HTERT RPE-1 (cell line): ENCODE results near the gene ATG7.
"Not testable (repeated sequence)": the region's sequence is repeated elsewhere in the genome, so short reads cannot be mapped to it uniquely, and the experiment has no call there.

Experiments
- in situ Hi-C: fragments of 300-500 bp; cut with MboI; formaldehyde crosslinking; loops from 4 replicates; pipeline ENCODE4 v1.14.3; 2020; ENCODE audit warnings: low sequenced_read_pairs

ATG7 gene

GRCh38 chr3:11384074-11384473 is 111.9 kb downstream of the ATG7 start:
- in situ Hi-C loops, result no loop called here

GRCh38 chr3:11385326-11385725 is 113.1 kb downstream of the ATG7 start:
- in situ Hi-C loops, result no loop called here

DNA sequence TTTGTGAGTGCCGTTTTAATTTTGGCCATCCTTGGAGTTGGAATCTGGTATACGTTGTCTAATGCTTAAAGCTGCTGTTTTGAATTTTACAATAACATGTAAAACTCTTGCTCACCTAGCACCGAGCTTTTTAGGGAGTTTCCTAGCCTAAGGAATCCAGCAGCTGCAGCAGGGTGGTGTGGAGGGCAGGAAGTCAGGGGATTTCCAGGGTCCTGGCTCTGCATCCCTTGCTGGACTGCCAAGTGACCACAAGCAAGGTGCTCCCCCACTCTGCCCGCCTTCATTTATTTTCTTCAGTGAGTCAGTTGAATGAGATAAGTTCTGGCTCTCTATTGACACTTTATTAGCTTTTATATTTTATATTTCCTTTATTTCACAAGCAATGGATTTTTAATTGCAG is 113.7 kb downstream of the ATG7 start:
- in situ Hi-C loops, result no loop called here

- in situ Hi-C loops, result no loop called here
These were observed 114.4 kb downstream of the ATG7 start for GRCh38 chr3:11386465-11387113.

GRCh38 chr3:11389386-11390268 is 117.4 kb downstream of the ATG7 start:
- in situ Hi-C loops, result no loop called here

DNA sequence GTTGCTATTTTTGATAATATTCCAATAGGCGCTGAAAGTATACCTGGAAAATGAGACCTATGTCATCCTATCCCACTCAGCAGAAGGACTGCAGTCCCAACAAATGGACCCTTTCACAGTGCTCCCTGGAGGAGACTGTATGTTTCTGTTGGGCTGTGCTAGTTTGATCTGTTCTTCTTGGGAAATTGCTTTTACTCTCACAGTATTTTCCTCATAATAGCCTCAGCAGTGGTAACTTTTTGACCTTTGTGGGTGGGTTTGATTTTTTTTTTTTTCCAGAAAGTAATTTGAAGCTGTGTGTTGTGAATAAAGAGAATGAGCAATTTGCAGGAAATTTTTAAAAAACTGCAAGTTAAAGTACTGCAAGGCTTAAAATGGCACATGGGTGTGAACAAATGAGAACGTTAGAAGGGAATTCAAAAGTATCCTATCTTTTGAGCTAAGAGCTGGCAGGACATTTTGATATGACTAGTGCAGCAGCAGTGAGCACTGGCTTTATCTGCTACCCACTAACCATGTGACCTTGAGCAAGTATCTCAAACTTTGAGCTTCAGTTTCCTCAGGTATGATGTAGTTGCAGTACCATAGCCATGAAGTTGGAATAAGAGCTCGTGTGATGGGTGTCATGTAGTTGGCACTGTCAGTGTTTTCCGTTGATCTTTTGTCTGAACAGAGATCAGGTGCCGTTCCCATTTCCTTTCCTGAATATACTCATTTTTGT is 118.4 kb downstream of the ATG7 start:
- in situ Hi-C loops, result no loop called here

- in situ Hi-C loops, result no loop called here
These were observed 119.1 kb downstream of the ATG7 start for GRCh38 chr3:11391174-11391879.

DNA sequence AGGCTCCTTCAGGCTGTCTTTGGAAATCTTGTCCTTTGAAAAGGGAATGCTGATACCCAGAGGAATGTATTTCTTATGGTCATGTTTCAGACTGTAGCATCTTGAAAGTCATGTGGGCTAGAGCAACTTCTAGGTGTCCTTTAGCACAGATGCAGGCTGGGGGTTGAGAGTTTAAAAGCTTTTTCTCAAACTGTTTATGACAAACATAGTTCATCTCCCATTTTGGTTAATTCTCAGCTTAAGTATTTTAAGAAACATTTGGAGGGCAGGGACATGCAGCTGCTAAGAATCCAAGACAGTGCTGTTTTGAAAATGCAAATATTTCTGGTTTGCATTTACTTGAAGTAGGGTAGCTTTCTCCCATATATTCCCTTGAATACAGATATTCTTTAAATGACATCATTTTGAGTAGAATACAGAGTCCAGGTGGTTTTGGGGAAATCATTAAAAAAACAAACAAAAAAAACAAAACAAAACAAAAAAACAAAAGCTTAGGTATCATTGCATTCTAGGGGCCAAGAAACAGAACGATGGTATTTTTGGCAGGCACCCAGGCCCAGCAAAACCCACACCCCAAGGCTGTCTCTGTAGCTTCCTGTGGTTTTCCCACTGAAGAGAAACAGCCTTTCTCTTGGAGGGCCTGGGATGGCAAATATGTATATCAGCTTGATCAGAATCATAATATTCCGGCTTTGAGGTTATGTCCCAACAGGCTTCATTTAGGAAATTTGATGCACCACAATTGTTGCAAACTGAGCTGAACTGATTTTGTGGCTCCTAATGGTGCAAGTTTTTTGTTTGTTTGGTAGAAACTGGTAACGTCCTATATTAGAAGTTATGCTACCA is 120.0 kb downstream of the ATG7 start:
- in situ Hi-C loops, result no loop called here

DNA sequence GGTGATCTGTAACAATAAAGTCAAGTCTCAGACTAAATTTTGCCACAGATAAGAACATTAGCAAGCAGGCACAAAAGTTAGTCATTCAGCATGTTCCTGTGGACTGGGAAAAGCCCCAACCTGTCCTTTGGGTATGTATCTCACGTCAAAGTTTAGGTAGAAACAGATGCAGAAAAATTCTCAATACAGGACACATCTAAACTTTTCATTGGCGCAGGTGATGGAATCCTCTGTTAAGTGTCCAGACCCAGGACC is 120.6 kb downstream of the ATG7 start:
- in situ Hi-C loops, result no loop called here

GRCh38 chr3:11393401-11393800 is 121.2 kb downstream of the ATG7 start:
- in situ Hi-C loops, result no loop called here

GRCh38 chr3:11394392-11394791 is 122.2 kb downstream of the ATG7 start:
- in situ Hi-C loops, result no loop called here

DNA sequence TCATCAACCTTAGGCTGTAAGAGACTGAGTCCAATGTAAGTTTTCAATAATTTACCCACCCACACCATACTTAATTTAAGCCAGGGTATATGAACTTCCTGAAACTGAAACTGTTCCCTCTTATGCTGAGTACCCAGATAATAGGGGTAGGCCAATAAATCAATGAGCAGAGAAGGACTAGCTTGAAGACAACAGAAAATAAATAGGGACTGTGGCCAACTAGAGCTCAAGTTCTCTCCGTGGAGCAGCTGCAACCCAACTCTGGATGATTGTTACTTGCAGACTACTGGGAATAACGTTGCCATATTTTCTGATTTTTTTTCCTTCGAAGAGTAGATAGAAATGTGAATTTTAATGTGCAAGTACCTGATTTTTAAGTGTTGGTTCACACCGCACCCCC is 128.0 kb downstream of the ATG7 start:
- in situ Hi-C loops, result no loop called here

DNA sequence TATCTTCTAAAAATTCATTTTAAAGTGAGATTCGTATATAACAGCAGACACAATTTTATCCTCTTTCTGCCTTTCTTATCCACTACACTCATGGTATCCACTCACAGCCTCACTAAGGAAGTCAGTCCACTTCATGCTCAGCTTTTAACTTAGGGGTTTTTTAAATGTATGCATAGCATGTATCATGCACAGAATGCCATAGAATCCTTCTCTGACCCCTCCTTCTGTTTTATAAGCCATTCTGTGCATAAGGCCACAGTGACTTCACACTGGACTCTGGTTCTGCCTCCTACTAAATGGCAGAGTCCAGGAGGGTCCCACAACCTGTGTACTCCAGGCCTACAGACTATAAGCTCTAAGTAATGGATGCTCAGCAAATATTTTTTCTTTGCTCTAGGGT is 129.2 kb downstream of the ATG7 start:
- in situ Hi-C loops, result no loop called here

DNA sequence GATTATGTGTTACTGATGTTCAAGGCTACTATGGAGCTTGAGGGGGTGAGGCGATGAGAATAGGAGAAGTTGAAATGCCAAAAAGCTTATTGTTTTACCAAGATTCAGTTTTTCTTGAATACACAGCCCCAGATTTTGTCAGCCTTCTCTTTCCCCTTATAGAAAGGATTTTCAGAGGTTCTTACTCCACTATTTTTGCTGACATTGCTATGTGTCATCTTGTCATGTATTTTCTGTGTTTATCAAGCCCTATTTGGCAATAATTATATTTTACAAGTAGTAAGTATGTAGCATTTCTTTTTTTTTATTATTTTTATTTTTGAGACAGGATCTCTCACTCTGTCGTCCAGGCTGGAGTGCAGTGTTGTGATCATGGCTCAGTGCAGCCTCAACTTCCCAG is 133.1 kb downstream of the ATG7 start:
- in situ Hi-C loops, result no loop called here

DNA sequence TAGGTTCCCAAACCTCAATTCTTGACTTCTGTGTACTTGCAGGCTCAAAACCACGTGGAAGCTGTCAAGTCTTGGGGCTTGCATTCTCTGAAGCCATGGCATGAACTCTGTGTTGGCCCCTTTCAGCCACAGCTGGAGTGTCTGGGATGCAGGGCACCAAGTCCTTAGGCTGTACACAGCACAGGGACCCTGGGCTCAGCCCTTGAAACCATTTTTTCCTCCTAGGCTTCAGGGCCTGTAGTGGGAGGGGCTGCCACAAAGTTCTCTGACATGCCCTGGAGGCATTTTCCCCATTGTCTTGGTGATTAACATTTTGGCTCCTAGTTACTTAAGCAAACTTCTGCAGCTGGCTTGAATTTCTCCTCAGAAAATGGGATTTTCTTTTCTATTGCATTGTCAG is 135.4 kb downstream of the ATG7 start:
- in situ Hi-C loops, result no loop called here

- in situ Hi-C loops, result not testable (repeated sequence)
These were observed 136.2 kb downstream of the ATG7 start for GRCh38 chr3:11408324-11408859.

- in situ Hi-C loops, result no loop called here
These were observed 138.4 kb downstream of the ATG7 start for GRCh38 chr3:11410564-11410963.

DNA sequence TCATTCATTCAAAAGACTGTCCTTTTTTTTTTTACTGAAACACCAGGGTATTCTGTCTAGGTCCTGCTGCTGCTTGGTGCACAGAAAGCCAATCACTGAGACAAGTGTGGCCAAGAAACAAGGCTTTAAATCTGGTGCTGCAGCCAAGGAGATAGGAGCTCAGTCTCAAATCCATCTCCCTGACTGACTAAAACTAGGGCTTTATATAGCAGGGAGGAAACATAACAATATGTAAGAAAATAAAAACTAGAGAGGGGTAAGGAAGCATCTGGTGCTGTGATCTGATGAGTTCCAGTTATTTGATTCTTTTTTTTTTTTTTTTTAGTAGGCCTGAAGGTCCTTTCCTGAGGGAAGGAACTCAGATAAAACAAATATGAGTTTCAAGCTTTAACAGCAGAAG is 139.8 kb downstream of the ATG7 start:
- in situ Hi-C loops, result no loop called here

DNA sequence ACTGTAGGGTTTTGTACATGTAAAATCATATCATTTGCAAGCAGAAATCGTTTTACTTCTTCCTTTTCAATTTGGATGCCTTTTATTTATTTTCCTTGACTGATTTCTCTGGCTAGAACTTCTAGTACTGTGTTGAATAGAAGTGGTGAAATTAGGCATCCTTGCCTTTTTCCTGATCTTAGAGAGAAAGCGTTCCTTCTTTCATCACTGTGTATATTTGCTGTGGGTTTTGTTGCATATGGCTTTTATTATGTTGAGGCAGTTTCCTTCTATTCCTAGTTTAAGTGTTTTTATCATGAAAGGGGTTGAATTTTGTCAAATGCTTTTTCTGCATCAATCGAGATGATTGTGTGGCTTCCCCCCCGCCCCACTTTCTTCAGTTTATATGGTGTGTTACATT is 140.9 kb downstream of the ATG7 start:
- in situ Hi-C loops, result no loop called here

DNA sequence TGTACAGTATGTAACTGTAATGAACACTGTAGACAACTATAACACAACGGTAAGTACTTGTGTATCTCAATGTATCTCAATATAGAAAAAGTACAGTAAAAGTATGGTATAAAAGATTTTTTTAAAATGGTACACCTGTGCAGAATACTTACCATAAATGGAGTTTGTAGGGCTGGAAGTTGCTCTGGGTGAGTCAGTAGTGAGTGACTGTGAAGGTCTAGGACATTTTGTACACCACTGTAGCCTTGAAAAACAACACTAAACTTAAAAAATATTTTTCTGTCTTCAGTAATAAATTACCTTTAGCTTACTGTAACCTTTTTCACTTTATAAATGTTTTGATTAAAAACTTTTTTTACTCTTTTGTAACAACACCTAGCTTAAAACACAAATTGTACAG is 142.9 kb downstream of the ATG7 start:
- in situ Hi-C loops, result no loop called here
